Measurements from ENCODE around the gene NGF.
A peak's percentile ranks its signal among the peaks of the same experiment; 100 is the strongest.

The NGF gene

DNA sequence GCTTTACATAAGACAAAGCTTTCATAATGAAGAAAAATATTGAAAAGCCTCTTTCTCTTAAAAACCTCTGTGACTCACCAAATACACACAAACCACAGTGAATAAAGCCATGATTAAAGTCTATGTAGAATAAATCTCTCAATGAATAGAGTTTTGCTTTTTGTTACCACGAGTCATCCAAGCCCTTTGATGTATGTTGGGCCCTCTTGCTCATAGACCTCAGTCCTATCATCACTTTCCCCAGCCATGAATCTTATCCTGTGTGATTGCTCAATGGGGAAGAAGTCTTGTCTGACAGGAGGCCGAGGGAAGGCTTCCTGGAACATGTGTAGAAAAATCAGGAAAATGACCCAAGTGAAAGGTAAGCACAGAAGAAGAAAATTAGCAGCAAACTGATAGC, 60.8 kb downstream of the NGF start:
- no peak for DNase-seq

DNA sequence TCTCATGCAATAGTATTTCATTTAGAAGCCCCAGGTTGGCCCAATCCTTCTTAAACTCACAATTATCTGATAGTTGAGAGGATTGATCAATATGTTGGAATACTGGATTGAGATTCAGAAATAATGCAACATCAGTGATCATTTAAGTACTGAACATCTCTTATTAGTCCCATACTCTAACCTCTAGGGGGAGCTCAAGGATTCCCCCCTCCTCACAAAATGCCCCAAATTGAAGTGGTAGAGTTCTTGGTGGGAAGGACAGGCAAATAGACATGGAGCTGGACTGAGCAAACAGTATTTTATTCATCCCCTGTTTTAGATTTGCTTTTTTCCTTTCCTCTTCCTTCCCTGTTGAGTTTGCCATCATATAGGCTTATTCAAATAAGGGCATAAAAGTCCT, 62.8 kb downstream of the NGF start:
- no peak for DNase-seq

DNA sequence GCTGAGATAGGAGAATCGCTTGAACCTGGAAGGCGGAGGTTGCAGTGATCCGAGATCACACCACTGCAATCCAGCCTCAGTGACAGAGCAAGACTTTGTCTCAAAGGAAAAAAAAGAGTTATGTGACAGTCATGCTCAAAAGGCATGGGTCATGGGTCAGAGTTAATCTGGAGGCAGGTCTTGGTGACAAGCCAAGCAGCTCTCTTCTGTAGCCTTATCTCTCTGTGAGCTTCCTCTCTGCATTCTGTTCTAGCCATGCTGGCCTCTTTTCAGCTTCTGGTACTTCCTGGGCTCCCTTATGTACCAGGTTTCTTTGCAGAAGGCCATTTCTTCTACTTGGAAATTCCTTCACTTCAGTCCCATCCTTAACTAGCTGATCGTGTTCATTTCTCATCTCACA, 63.6 kb downstream of the NGF start:
- DNase-seq, result no peak

DNA sequence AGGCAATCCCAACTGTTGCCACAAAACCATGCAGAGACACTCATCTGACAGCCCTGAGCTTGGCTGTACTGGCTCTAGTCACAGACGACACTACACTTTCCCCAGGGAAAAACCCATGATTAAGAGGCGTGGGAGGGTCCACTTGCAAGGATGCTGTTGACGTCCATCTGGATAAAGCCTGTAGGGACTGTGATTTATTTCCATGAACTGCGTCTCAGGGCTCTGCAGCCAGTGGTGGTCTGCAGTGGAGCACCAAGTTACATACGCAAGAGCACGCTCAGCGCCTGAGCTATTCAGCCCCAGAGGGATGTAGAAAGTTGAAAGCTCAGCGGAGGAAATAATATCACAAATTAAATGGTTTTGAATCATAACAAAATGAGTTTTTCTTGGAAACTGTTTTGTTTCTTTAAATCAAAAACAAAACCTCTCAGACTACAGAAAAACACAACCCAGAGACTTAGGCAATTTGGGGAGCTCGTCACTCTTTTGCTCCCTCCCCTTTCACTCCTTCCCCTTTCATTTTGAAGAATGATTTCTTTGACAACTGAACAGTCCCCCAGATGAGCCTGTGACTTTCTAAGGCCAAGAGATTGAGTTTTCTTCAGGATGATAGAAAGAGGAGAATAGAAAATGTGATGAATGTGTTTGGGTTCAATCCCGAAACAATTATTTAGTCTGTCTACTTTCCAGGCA, 71.2 kb downstream of the NGF start:
- no peak for DNase-seq

DNA sequence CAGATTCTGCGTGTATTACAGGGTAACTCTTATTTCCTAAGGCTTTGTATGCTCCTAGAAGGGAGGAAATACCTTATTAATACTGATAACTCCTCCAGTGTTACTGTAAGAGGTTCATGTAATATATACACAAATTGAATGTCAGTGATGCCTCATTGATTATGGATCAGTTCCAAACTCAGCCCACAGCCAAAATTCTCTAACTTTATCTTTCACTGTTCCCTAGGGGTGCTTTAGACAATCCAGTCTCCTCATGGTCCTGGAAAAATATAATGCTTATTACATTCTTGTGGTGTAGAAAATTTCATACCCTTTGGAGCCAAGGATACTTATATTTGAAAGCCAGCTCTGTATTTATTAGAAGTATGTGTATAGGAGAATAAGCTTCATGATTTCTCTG, 73.0 kb downstream of the NGF start:
- DNase-seq, result no peak

DNA sequence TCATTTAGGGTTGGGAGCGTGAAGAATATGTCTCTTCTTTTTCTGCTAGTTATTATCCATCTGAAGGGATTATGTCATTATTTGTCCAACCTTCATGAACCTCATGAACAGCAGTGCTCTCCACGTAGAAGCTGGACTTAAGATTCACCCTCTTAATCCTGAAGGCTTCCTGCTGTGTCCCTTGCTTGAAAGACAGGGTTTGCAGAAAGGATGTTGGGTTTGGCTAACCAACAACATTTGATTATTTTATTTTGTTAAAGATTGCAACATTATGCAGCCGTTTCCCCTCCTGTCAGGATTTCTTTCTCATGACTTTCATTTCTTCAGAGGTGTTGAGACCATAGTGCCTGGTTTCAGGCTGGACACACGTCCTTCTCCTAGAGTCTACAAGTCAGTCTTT, 75.2 kb downstream of the NGF start:
- DNase-seq, result no peak

DNA sequence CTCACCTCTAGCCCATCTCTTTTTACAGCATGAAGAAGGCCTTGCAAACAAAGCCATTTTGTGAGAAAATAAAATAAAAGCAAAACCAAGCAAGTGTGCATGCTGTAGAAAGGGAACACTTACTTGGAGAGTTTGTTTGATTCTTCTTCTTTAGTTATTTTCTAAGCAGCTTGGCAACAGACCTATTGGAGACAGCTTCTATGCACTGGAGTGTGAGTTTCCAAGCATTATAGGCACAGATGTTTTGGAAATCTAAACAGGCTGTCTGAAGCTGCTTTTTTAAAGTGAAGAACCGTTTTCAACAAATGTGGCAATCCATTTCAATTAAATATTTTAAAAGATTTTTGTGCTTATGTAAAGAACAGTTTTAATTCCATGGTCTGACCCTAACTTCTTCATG, 76.6 kb downstream of the NGF start:
- no peak for DNase-seq

DNA sequence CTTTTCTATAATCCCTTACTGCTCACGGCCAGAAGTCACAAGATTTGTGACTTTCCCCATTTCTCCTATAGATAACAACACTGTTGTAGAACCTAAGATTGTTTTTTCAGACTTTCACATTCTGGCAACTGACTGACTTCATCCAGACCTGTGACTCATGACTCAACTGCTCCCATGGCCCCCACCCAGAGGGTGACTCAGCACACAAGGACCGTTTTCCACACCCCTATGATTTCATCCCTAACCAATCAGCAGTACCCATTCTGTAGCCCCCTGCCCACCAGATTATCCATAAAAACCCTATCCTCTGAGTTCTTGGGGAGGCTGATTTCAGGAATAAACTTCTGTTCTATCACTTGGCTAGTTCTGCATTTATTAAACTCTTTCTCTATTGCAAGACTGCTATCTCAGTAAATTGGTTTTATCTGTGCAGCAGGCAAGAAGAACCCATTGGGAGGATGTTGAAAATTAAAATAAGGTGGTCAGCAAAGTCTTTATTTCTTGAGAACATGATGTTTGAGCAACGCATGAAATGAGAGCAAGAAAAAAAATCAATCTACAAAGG, 79.7 kb downstream of the NGF start:
- peak; percentile 5 for DNase-seq

DNA sequence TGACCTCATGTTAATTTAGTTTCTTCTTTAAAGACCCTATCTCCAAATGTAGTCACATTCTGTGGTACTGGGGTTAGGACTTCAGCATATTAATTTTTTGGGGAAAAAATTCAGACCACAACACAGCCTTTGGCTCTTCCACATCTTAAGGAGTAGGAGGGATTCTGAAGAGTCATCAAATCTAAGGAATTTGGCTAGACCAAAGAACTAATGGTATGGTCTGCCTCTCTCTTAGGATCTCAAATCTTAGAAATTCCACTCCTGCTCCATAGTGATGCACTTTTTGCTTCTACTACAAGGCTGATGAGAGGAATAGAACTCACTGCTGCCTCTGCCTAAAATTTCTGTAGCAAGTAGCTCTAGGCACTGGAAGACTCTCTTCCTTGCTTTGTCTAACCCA, 80.5 kb downstream of the NGF start:
- no peak for DNase-seq

DNA sequence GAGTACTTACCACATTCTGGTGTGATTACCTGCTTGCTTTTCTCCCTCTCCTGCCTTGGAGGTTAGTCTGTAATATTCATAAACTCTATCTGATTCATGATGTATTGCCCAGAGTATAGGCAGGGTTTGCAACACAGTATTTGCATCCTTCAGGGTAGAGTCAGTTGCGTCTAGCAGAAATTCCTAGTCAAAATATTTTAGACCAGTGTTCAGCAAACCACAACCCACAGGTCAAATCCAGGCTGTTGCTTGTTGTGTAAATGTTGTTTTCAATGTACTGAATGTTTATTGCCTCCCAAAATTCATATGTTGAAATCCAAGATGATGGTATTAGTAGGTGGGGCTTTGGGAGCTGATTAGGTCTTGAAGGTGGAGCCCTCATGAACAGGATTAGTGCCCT, 82.9 kb downstream of the NGF start:
- no peak for DNase-seq

DNA sequence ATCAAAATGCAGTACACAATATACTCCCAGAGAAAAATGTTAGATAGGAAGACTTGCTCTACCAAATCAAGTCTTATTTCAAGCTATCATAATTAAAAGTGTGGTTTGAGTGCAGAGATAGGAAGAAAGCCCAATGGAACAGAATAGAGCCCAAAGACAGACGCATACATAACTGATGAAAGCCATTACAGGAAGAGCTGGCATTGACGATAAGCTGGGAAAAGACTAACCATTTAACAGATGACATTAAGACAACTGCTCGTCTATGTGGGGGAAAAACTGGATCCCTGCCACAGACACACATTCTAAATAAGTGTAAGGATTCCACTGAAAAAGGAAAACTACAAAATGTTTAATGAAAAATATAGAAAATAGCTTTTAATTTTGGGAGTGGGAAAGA, 85.5 kb downstream of the NGF start:
- DNase-seq, result no peak

DNA sequence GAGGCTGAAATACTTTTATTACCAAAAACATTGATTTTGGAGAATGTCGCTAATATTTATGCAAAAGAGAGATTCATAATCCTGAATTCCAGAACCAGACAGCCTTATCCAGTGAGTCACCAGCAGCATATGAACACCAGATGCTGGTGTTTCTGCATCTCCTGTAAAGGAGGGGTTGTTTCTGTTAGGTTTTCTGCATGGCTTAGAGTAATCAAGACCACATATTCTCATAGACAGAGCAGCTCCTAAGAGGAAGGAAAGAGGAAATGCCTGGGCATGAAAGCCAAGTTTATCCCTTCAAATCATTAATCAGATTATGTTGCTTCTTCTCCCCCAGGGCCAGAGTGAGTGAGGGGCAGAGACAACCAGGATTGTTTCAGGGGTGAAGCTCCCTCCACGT, 86.2 kb downstream of the NGF start:
- DNase-seq, result no peak

DNA sequence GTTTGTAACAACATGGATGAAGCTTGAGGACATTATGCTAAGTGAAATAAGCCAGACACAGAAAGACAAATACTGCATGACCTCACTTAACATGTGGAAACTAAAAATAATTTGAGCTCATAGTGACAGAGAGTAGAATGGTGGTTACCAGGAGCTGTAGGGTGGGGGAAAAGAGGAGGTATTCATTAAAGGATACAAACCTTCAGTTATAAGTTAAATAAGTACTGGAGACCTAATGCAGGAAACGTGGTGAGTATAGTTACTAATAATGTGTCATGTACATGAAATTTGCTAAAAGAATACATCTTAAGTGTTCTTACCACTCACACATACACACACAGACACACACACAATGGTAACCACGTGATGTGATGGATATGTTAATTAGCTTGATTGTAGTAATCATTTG, 86.7 kb downstream of the NGF start:
- no peak for DNase-seq

DNA sequence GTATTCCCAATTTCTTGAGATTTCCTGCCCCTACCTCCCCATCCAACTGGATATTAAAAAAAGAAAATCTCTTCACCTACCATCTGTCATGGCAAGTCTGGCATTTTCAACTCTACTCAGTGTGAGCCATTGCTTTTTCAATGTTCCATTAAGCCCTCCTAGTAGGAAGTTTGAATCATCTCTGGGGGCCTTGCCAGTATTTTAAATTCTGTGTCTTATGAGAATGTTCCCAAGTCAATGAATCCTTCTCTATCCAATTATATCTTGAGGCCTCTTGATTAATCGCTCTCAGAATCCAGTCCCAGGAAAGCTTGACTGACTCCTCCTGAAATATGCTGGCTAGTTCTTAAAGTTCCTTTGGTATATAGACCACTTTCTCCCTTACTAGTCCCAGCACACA, 91.5 kb downstream of the NGF start:
- no peak for DNase-seq

DNA sequence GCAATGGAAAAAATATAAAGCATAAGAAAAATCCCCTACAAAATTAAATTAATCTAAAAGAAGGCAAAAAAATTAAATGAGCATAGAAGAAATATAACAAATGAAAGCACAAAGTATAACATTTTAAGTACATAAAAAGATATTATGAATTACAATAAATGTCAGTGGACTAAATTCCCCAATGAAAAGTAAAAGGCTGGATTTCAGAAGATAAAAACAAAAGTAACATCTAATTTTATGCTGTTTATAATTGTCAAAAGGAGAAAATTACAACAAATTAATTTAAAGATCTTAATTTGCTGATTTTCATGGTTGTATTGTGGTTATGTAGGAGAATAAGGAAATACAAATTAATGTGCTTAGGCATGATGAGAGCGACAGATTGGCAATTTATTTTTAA, 92.8 kb downstream of the NGF start:
- no peak for DNase-seq

DNA sequence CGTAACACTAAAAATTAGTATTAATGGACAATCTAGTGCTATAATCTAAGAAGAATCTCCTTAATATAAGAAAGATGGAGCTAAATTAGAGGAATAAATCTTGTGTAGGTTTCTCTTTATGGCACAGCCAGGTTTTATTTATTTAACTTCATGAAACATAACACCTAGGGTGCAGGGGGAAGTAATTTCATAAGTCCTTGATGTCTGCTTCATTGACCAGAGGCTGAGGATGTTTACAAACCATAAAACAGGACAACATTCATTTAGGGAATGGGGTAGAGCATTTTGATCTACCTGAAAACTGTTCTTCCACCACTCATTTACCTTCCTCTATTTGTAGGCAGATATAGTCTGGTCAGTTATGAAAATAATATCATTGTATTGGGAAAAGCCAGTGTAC, 95.5 kb downstream of the NGF start:
- DNase-seq, result no peak

DNA sequence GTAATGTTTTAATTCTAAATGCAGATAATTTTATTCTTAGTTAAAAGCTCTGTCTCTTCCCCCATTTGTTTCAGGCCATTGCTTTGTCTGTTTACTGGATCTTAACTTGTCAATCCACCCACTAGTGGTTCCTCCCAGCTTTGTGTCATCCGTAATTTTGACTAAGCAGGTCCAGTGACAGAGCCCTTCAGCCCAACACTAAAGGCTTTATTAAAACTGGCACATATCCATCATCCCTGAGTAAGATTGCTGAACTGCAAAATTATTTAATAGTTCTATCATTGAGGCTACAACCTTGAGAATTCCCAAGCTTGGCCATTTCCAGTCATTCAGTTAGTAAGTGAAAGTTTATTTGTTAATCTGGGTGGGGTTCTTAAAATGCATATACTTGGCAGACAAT, 96.7 kb downstream of the NGF start:
- DNase-seq, result no peak

DNA sequence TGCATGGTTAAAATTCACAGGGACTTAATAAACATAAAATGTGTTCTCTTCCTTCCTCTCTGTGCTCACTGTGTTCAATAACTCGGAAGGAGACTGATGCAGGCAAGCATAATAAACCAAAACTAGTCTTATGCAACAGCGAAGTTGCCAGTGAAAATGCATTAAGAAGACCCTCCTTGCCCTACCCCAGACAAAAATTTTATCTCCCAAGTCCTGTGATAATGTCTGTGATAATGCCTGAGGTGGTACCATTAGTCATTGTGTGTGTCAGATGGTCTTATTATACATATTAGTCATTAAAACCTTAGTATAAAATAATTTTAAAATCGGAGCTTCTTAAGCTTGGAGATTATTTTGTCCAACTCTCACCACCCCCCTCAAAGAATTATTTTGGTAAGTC, 97.8 kb downstream of the NGF start:
- no peak for DNase-seq

DNA sequence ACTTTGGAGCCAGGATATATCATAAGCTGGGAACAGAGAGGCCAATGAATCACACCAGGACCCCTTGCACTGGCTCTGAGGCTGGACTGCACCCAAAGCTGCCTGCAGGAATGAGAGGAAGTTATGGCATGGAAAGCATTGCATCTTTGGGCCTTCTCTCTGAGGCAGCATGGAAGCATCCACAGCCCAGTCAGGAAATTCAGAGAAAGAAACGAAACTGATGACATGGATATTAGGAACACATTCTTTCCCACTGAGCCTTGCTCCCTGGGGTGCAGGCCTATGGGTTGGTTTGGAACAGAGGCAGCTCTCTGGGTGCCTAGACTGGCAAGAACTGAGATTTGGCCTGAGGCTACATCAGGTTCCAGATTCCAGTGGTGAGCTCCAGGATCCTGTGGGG, 98.6 kb downstream of the NGF start:
- no peak for DNase-seq

DNA sequence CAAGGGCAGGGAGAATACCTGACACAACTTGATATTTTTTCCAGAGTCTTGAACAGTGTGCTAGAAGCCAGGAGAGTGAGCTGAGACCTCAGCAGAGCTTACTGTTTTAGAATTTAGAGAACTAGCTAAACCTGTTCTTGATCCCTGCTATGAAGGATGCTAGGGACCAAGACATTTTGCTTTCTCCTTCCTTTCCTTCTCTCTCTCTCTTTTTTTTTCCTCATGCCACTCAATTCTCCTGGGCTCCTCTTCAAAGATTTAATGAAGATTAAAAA, 99.0 kb downstream of the NGF start:
- DNase-seq, result no peak

DNA sequence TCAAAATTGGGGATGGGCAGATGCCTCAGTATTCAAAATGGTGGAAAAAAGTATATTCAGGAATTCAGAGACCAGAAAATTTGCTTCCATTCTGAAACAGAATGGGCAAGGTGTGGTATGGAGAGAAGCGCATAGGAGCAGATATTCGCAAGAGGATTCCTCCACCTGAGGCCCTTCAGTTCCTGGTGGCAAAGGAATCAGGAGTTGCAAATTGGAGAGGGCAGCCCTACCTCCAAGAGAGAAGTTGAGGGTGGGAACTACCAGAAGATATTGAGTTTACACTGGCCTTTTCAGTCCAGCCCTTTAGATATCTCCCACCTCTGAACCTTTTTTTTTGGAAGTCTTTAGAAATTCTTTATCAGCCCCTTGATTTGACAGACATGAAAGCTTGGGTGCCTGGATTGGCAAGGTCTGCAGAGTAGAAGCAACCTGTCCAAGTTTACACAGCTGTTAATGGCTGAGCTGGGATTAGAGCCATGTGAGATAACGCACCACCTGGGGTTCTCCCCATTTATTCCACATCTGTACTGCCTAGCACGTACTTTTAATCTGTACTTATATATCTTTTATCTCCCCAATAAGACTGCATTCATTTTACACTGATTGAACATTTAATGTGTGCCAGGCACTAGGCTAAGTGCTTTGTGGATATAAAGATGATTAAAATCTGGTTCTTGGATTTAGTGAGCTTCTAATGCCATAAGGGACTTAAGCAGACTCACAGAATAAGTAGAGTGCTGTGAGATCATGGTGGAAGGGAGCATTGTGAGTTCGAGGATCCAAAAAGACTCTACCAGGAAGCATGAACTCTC, 99.5 kb downstream of the NGF start:
- DNase-seq, result no peak

DNA sequence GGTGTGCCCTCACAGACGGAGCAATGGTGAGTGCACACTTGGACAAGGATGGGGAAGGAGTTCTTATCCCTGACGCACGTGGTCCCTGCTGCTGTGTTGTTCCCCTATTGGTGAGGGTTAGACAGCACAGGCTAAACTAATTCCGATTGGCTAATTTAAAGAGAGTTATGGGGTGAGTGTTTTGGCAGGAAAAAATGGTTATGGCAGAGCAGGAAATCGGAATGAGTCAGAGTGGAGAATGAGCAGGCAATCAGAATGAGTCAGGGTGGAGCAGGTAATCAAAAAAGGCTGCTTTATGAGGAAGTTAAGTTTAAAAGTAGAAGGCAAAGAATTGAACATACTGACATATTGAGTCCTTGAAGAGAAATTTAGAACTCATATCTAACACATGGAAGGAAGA, 100.5 kb downstream of the NGF start:
- no peak for DNase-seq

DNA sequence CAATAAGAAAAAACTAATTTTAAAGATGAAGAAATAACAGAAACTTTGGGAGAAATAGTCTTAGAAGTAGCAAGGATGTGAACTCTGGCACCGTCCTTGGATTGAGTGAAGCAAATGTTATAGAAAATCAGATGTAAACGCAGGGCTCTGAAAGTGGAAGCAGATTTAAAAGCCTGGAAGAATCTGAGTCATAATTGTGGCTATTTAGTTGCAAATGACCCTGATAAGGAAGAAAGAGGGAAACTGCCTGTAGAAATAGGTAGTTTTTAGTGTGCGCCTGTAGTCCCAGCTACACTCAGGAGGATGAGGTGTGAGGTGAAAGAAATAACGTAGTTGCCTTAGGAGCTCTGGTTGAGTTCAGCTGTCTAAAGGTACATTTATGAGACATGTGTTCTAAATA, 101.0 kb downstream of the NGF start:
- DNase-seq, result no peak
